Motor neuron (in vitro differentiated cells): ENCODE data around the gene MOB2. TPM values are rescaled to one million over a fixed set of nuclear protein-coding genes. Genes with fewer than 3 reads are reported as not detected.

Source experiments
- ATAC-seq, 8 experiments: fragments of 200-7000 bp; cut with Tn5 transposase; replicated peaks in 6 of 8; 2 replicates each; pipeline ENCODE4 v1.8.0; 2021; ENCODE audit warnings: mild to moderate bottlenecking in 8 of 8, moderate library complexity in 8 of 8
- H3K27ac ChIP-seq, 2 donors: fragments of 250-450 bp; sonication (Bioruptor Pico); 2 replicates each; pipeline ENCODE4 v1.9.0; 2021; ENCODE audit warnings: antibody characterized with exemption in 2 of 2, mild to moderate bottlenecking in 2 of 2, moderate library complexity in 1 of 2
- H3K4me1 ChIP-seq, 2 donors: fragments of 250-450 bp; sonication (Bioruptor Pico); replicated peaks in 1 of 2; 2 replicates each; pipeline ENCODE4 v1.6.1; 2021; ENCODE audit warnings: antibody characterized with exemption in 2 of 2, mild to moderate bottlenecking in 2 of 2, moderate library complexity in 1 of 2
- H3K4me3 ChIP-seq, 5 donors: fragments of 250-450 bp; sonication (Bioruptor Pico); 2 replicates each; pipeline ENCODE4 v1.9.0; 2021; ENCODE audit warnings: antibody characterized with exemption in 5 of 5, mild to moderate bottlenecking in 5 of 5, moderate library complexity in 4 of 5
- WGBS, 10 experiments: fragments of 450-650 bp; shearing (Covaris generic); methylation state at CpG; one replicate each; pipeline ENCODE4 v1.0.0; 2022; 5-methylcytosine and 5-hydroxymethylcytosine counted together
- in situ Hi-C, 9 experiments: fragments of 400-800 bp; cut with MboI; loops; one replicate each; pipeline ENCODE4 v1.15.0; 2021; ENCODE audit warnings: low sequenced_read_pairs in 9 of 9, low pct_unique_long_range_greater_than_20kb in 2 of 9; ENCODE audit not compliant: unreplicated experiment in 9 of 9
- total RNA-seq, 8 experiments: library from RNA; unstranded; fragments of 300-600 nt; gene quantifications; 2 replicates each; pipeline versions ENCODE4 v1.2.3 to v1.2.4, GENCODE V29; 2022

The MOB2 gene
- total RNA-seq: 10 to 100 TPM; 15.5 to 43.3 (median 26.8) TPM

GRCh38 chr11:1486054-1486825 is at the start of gene MOB2:
Gene MOB2, minus strand, starts transcription at chr11:1486779. Its CDS starts 223 bp downstream, at chr11:1486556.
- Histone ChIP-seq H3K4me3 (no peak within 1 kb of the TSS), H3K4me1 (peaks cover 0 to 5% of the 10 kb centered on the region in 2 donors), H3K27ac (no peak within 1 kb of the TSS)
- ATAC-seq: peak in 6 of 8 experiments; percentile 20 to 56 (median 28)
- in situ Hi-C loops: no loop called here
- 92% methylated on average over 4 of the region's 31 CpGs; no CpG with 5 or more reads in 9 of the 10 experiments for WGBS, 10 experiments

GRCh38 chr11:1534682-1535081 is 48.1 kb upstream of the MOB2 start:
- in situ Hi-C loops: no loop called here
- no peak overlapping the region for H3K4me3 ChIP-seq

GRCh38 chr11:1534171-1534570 is 47.6 kb upstream of the MOB2 start:
- in situ Hi-C loops: no loop called here
- H3K4me1 ChIP-seq: peaks cover 8 to 12% of the 10 kb centered on the region in 2 donors

More at GRCh38 chr11:1534682-1535081, 48.1 kb upstream of the MOB2 start:
- no peak for ATAC-seq
- Histone ChIP-seq H3K4me1 (peaks cover 8 to 12% of the 10 kb centered on the region in 2 donors), H3K27ac (no peak overlapping the region)
- 57 to 100% (median 80%) methylated on average over 1 to 3 of the region's 14 CpGs; no CpG with 5 or more reads in 5 of the 10 experiments for WGBS, 10 experiments

GRCh38 chr11:1533342-1533725 is 46.8 kb upstream of the MOB2 start:
- WGBS, 10 experiments: 100% methylated on average over 3 of the region's 10 CpGs; no CpG with 5 or more reads in 9 of the 10 experiments
- Histone ChIP-seq H3K27ac (no peak overlapping the region), H3K4me3 (no peak overlapping the region), H3K4me1 (peaks cover 8 to 12% of the 10 kb centered on the region in 2 donors)
- ATAC-seq: no peak
- in situ Hi-C loops: no loop called here

More at GRCh38 chr11:1534171-1534570, 47.6 kb upstream of the MOB2 start:
- 100% methylated on average over 1 to 5 of the region's 7 CpGs; no CpG with 5 or more reads in 5 of the 10 experiments for WGBS, 10 experiments
- Histone ChIP-seq H3K4me3 (no peak overlapping the region), H3K27ac (no peak overlapping the region)
- ATAC-seq: no peak

- Histone ChIP-seq H3K4me1 (peaks cover 8 to 12% of the 10 kb centered on the region in 2 donors), H3K4me3 (no peak overlapping the region), H3K27ac (no peak overlapping the region)
- in situ Hi-C loops: no loop called here
- 14 to 100% (median 73%) methylated on average over 1 to 5 of the region's 20 CpGs; no CpG with 5 or more reads in 1 of the 10 experiments for WGBS, 10 experiments
- peak in 3 of 8 experiments; percentile 15 to 18 (median 16) for ATAC-seq
These were observed 46.2 kb upstream of the MOB2 start for GRCh38 chr11:1532606-1533341.

- in situ Hi-C loops: no loop called here
- H3K4me1 ChIP-seq: peaks cover 8 to 12% of the 10 kb centered on the region in 2 donors
These were observed 45.5 kb upstream of the MOB2 start for GRCh38 chr11:1532014-1532586.

GRCh38 chr11:1531449-1532013 is 45.0 kb upstream of the MOB2 start:
- WGBS, 10 experiments: 0 to 100% (median 58%) methylated on average over 1 to 5 of the region's 12 CpGs; no CpG with 5 or more reads in 3 of the 10 experiments
- Histone ChIP-seq H3K27ac (peak overlapping the region in 1 of 2 donors; percentile 16), H3K4me3 (no peak overlapping the region), H3K4me1 (peaks cover 8 to 12% of the 10 kb centered on the region in 2 donors)
- ATAC-seq: peak in 6 of 8 experiments; percentile 13 to 71 (median 59)
- in situ Hi-C loops: no loop called here

More at GRCh38 chr11:1532014-1532586, 45.5 kb upstream of the MOB2 start:
- H3K4me3 ChIP-seq: no peak overlapping the region
- ATAC-seq: peak; percentile 83 to 91 (median 88)
- WGBS, 10 experiments: 0 to 100% (median 85%) methylated on average over 1 to 5 of the region's 17 CpGs; no CpG with 5 or more reads in 6 of the 10 experiments
- H3K27ac ChIP-seq: peak overlapping the region in 1 of 2 donors; percentile 16

GRCh38 chr11:1530686-1531448 is 44.3 kb upstream of the MOB2 start:
- no peak for ATAC-seq
- in situ Hi-C loops: no loop called here
- no peak overlapping the region for H3K4me3 ChIP-seq
- peaks cover 8 to 12% of the 10 kb centered on the region in 2 donors for H3K4me1 ChIP-seq
- 67 to 90% (median 85%) methylated on average over 3 to 9 of the region's 19 CpGs; no CpG with 5 or more reads in 5 of the 10 experiments for WGBS, 10 experiments
- H3K27ac ChIP-seq: no peak overlapping the region

- WGBS, 10 experiments: 54 to 100% (median 80%) methylated on average over 1 to 4 of the region's 5 CpGs; no CpG with 5 or more reads in 3 of the 10 experiments
- Histone ChIP-seq H3K4me1 (peaks cover 8 to 12% of the 10 kb centered on the region in 2 donors), H3K27ac (no peak overlapping the region), H3K4me3 (no peak overlapping the region)
- in situ Hi-C loops: no loop called here
- no peak for ATAC-seq
These were observed 43.2 kb upstream of the MOB2 start for GRCh38 chr11:1529774-1530173.

- in situ Hi-C loops: no loop called here
- no peak overlapping the region for H3K27ac ChIP-seq
- peaks cover 8 to 12% of the 10 kb centered on the region in 2 donors for H3K4me1 ChIP-seq
- ATAC-seq: no peak
- 33 to 96% (median 80%) methylated on average over 1 to 6 of the region's 17 CpGs; no CpG with 5 or more reads in 5 of the 10 experiments for WGBS, 10 experiments
- H3K4me3 ChIP-seq: no peak overlapping the region
These were observed 42.7 kb upstream of the MOB2 start for GRCh38 chr11:1529286-1529685.

- no peak for ATAC-seq
- Histone ChIP-seq H3K4me1 (peaks cover 8 to 12% of the 10 kb centered on the region in 2 donors), H3K4me3 (no peak overlapping the region), H3K27ac (no peak overlapping the region)
- 74 to 100% (median 90%) methylated on average over 1 to 5 of the region's 10 CpGs; no CpG with 5 or more reads in 1 of the 10 experiments for WGBS, 10 experiments
- in situ Hi-C loops: no loop called here
These were observed 42.1 kb upstream of the MOB2 start for GRCh38 chr11:1528710-1529109.

GRCh38 chr11:1526785-1527184 is 40.2 kb upstream of the MOB2 start:
- in situ Hi-C loops: no loop called here
- no peak for ATAC-seq
- H3K4me3 ChIP-seq: no peak overlapping the region
- peaks cover 4 to 6% of the 10 kb centered on the region in 2 donors for H3K4me1 ChIP-seq
- H3K27ac ChIP-seq: no peak overlapping the region
- 100% methylated on average over 1 to 3 of the region's 15 CpGs; no CpG with 5 or more reads in 7 of the 10 experiments for WGBS, 10 experiments
